Adrenal gland (tissue), 5 donors: ENCODE results near the gene SMTNL2.

Experiments
- POLR2A ChIP-seq, 2 donors: fragments of 450-650 bp; IDR thresholded peaks; one replicate each; pipeline ENCODE4 v1.6.1; 2017; ENCODE audit warnings: antibody characterized with exemption in 2 of 2, mild to moderate bottlenecking in 2 of 2, moderate library complexity in 1 of 2
- TF ChIP-seq, protein P1 (sequence below), 6 experiments: fragments of 450-650 bp in 4 of 6; fragments of 200-600 bp in 2 of 6; sonication (generic) in 1 of 6; IDR thresholded peaks; 1 replicate in 5 of 6; 2 replicates in 1 of 6; pipeline versions ENCODE4 v1.5.1 to v1.8.0; 2016 to 2021; ENCODE audit warnings: antibody characterized with exemption in 6 of 6, mild to moderate bottlenecking in 2 of 6, moderate library complexity in 1 of 6
- donor health status: DM: no; HTN: no; CAD: no.

DNA sequence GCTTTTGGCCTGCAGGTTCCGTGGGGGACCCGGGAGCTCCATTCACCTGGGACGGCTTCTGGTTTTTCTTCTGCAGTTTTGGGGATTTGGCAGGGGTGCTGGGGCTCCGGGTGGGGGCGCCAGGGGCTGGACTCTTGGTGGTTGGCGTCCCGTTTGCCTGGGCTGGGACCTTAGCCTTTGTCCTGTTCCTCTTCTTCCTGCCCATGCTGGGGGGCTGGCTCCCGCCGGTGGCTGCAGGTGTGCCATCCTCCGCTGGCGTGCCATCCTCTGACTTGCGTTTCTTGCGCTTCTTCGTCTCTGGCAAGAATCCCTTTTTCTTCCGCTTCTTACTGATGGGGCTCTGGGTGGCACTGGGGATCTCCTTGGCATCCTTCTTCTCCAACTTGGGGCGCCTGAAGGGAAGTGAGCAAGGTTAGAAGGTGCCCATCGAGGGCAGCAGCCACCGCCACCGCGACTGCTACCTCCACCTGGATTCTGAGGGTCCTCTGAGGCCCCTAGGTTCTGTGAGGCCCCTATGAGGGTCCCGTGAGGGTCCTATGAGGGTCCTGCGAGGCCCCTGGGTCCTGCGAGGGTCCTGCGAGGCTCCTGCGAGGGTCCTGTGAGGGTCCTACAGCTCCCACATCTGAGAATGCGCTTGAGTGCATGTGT lies 44.6 kb upstream of the SMTNL2 start:
- no peak for TF ChIP-seq POLR2A (IDR thresholded peaks at IDR 0.05)
- TF ChIP-seq, protein P1, sequence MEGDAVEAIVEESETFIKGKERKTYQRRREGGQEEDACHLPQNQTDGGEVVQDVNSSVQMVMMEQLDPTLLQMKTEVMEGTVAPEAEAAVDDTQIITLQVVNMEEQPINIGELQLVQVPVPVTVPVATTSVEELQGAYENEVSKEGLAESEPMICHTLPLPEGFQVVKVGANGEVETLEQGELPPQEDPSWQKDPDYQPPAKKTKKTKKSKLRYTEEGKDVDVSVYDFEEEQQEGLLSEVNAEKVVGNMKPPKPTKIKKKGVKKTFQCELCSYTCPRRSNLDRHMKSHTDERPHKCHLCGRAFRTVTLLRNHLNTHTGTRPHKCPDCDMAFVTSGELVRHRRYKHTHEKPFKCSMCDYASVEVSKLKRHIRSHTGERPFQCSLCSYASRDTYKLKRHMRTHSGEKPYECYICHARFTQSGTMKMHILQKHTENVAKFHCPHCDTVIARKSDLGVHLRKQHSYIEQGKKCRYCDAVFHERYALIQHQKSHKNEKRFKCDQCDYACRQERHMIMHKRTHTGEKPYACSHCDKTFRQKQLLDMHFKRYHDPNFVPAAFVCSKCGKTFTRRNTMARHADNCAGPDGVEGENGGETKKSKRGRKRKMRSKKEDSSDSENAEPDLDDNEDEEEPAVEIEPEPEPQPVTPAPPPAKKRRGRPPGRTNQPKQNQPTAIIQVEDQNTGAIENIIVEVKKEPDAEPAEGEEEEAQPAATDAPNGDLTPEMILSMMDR (IDR thresholded peaks at IDR 0.05) = no peak
